B cell (primary cell): ENCODE data around the gene BAG3. TPM values are rescaled to one million over a fixed set of nuclear protein-coding genes. Genes with fewer than 3 reads are reported as not detected.

Experiments used
- ATAC-seq: fragments of 200-7000 bp; cut with Tn5 transposase; one replicate; pipeline ENCODE4 v1.10.0; 2021; ENCODE audit warnings: low read depth, mild to moderate bottlenecking, moderate number of reproducible peaks, moderate library complexity
- CTCF ChIA-PET: fragments of 350-600 bp; sonication (Branson Sonifier 250); formaldehyde crosslinking; loops from one replicate; lab custom pipeline; 2021; ENCODE audit warnings: antibody characterized with exemption, inconsistent platforms; lab: Charles Lee
- POLR2A ChIA-PET: fragments of 350-600 bp; sonication (Branson Sonifier 250); formaldehyde crosslinking; loops from one replicate; lab custom pipeline; 2021; ENCODE audit warnings: antibody characterized with exemption; lab: Charles Lee
- DNase-seq: peaks from one replicate; pipeline ENCODE4 v3.0.0; 2013
- H2AFZ ChIP-seq: 2 replicates; pipeline ENCODE4 v1.6.1; 2012; ENCODE audit warnings: mild to moderate bottlenecking, low read depth, low read length; ENCODE audit not compliant: insufficient read depth, poor library complexity, severe bottlenecking
- H3K27ac ChIP-seq, 2 donors: 1 replicate in 1 of 2; 2 replicates in 1 of 2; pipeline ENCODE4 v1.5.1; 2012 to 2013; ENCODE audit warnings: low read length in 2 of 2, mild to moderate bottlenecking in 2 of 2, moderate library complexity in 1 of 2
- H3K27me3 ChIP-seq, 4 experiments: fragments of 200-600 bp in 1 of 4; sonication (generic) in 1 of 4; replicated peaks in 1 of 4; 1 replicate in 2 of 4; 2 replicates in 2 of 4; pipeline versions ENCODE4 v1.6.1 to v1.7.0; 2013 to 2016; ENCODE audit warnings: low read length in 3 of 4, mild to moderate bottlenecking in 2 of 4, mixed read lengths in 1 of 4, moderate library complexity in 1 of 4; ENCODE audit not compliant: insufficient read depth in 4 of 4, control insufficient read depth in 3 of 4; ENCODE audit errors: control extremely low read depth in 1 of 4
- H3K36me3 ChIP-seq, 2 experiments: replicated peaks in 1 of 2; 1 replicate in 1 of 2; 2 replicates in 1 of 2; pipeline versions ENCODE4 v1.6.1 to v1.7.1; 2013; ENCODE audit warnings: low read length in 1 of 2; ENCODE audit not compliant: insufficient read depth in 2 of 2, control insufficient read depth in 1 of 2; ENCODE audit errors: control extremely low read depth in 1 of 2, extremely low read depth in 1 of 2
- H3K4me1 ChIP-seq, 2 donors: fragments of 200-600 bp in 1 of 2; sonication (generic) in 1 of 2; 1 replicate in 1 of 2; 2 replicates in 1 of 2; pipeline versions ENCODE4 v1.5.1 to v1.6.1; 2013 to 2017; ENCODE audit warnings: low read length in 2 of 2; ENCODE audit not compliant: control insufficient read depth in 2 of 2, insufficient read depth in 2 of 2
- H3K4me2 ChIP-seq: replicated peaks from 2 replicates; pipeline ENCODE3; 2012; ENCODE audit warnings: mild to moderate bottlenecking, low read depth, low read length; ENCODE audit not compliant: poor library complexity, severe bottlenecking
- H3K4me3 ChIP-seq, 5 experiments: fragments of 200-600 bp in 1 of 5; sonication (generic) in 1 of 5; 1 replicate in 3 of 5; 2 replicates in 2 of 5; pipeline versions ENCODE4 v1.5.1 to v1.7.0; 2011 to 2016; ENCODE audit warnings: low read length in 4 of 5, mild to moderate bottlenecking in 4 of 5, low read depth in 2 of 5, control low read depth in 1 of 5, moderate library complexity in 1 of 5; ENCODE audit not compliant: insufficient read depth in 1 of 5; ENCODE audit errors: control extremely low read depth in 1 of 5, extremely low read depth in 1 of 5
- H3K79me2 ChIP-seq: fragments of 200-600 bp; sonication (generic); one replicate; pipeline ENCODE4 v1.6.0; 2016; ENCODE audit warnings: low read length; ENCODE audit not compliant: control insufficient read depth, insufficient read depth
- H3K9ac ChIP-seq: fragments of 200-600 bp; sonication (generic); 2 replicates; pipeline ENCODE4 v1.6.1; 2017; ENCODE audit warnings: mild to moderate bottlenecking, low read length, moderate library complexity
- H3K9me3 ChIP-seq, 3 donors: one replicate each; pipeline versions ENCODE4 v1.6.1 to v1.7.1; 2013; ENCODE audit warnings: low read length in 2 of 3; ENCODE audit not compliant: control insufficient read depth in 2 of 3, insufficient read depth in 1 of 3; ENCODE audit errors: control extremely low read depth in 1 of 3
- H4K20me1 ChIP-seq: 2 replicates; pipeline ENCODE4 v1.6.0; 2012; ENCODE audit warnings: mild to moderate bottlenecking, low read length; ENCODE audit not compliant: insufficient read depth, control insufficient read depth, poor library complexity, severe bottlenecking
- H3K27ac Mint-ChIP-seq: one replicate; pipeline ENCODE4 v1.8.0; 2021; ENCODE audit warnings: mixed read lengths
- H3K27me3 Mint-ChIP-seq: one replicate; pipeline ENCODE4 v1.8.0; 2021; ENCODE audit warnings: mixed read lengths
- H3K4me1 Mint-ChIP-seq: one replicate; pipeline ENCODE4 v1.8.0; 2021; ENCODE audit warnings: mixed read lengths
- H3K4me3 Mint-ChIP-seq: one replicate; pipeline ENCODE4 v1.8.0; 2021; ENCODE audit warnings: mixed read lengths
- H3K9me3 Mint-ChIP-seq: one replicate; pipeline ENCODE4 v1.8.0; 2022; ENCODE audit warnings: mixed read lengths; ENCODE audit not compliant: insufficient read depth
- EZH2 ChIP-seq: IDR thresholded peaks from 2 replicates; pipeline ENCODE4 v1.6.1; 2012; ENCODE audit warnings: borderline replicate concordance, low read depth, mild to moderate bottlenecking, moderate library complexity, low read length; ENCODE audit not compliant: insufficient read depth, poor library complexity, severe bottlenecking
- WGBS: methylation state at CpG from one replicate; pipeline ENCODE4 v1.1.5; 2013; ENCODE audit warnings: missing lambda C conversion rate; ENCODE audit not compliant: insufficient coverage; 5-methylcytosine and 5-hydroxymethylcytosine counted together
- intact Hi-C: fragments of 100-400 bp; cut with micrococcal nuclease; formaldehyde crosslinking; loops from one replicate; pipeline ENCODE4 v1.10.0; 2022
- polyA plus RNA-seq: library from polyadenylated mRNA; depleted of rRNA; stranded (reverse); fragments of >200 nt; gene quantifications from 2 replicates; pipeline ENCODE4 v1.2.3, GENCODE V29; 2012
- total RNA-seq, 2 donors: library from RNA; stranded (reverse); fragments of 120-200 nt in 1 of 2; gene quantifications; 1 replicate in 1 of 2; 2 replicates in 1 of 2; pipeline versions ENCODE4 v1.2.3 to v1.2.4, GENCODE V29; 2013 to 2022
- TF ChIP-seq, protein P1 (sequence below): fragments of 200-600 bp; IDR thresholded peaks from one replicate; pipeline ENCODE4 v1.8.0; 2022; ENCODE audit warnings: antibody characterized with exemption, mild to moderate bottlenecking

Gene BAG3
- total and polyA plus RNA-seq, 2 donors (not counting 1 experiment from before 2014, with no cell fraction given), result 3.9 to 7.4 TPM

DNA sequence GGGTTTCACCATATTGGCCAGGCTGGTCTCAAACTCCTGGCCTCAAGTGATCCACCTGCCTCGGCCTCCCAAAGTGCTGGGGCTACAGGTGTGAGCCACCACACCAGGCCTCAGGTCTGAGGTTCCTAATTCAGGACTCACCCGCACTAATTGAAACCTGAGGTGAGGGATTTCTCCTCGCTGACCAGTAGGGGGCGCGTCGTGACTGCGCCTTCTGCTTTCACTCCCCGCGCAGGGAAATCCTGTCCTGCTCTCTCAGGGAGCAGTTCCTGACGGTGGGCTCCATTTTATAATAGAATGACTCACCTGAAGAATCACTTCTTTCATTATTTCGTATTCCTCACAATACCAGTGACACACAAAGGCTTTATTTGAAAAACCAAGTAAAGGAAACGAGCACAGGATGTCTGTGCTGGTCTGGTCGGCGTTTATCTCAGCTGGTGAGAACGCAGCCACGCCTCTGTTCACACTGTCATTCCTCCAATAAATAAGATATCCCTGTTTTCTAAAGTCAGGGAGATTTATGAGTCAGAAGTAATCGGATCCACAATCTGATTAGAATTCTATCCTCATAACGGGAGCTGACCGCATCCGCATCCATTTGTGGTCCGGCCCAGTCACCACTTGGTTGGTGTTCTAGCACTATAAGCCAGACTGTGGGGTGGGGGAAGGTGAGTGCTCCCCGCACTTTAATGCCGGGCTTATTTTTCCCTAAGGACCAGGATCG, 35.4 kb downstream of the BAG3 start:
- peak overlapping the region; percentile 28 for H3K9ac ChIP-seq
- H3K9me3 ChIP-seq, result no peaks in the 10 kb centered on the region
- Mint-ChIP-seq H3K27ac (peak overlapping the region; percentile 72), H3K27me3 (peaks cover 5% of the 10 kb centered on the region), H3K4me3 (peak overlapping the region; percentile 82), H3K4me1 (peaks cover 32% of the 10 kb centered on the region), H3K9me3 (no peaks in the 10 kb centered on the region)
- 12% methylated on average over 14 of the region's 24 CpGs for whole genome bisulfite sequencing
- H3K79me2 ChIP-seq, result no peaks in the 10 kb centered on the region
- POLR2A ChIA-PET, result interaction anchor here (0.7 to 2.2 kb wide), 6 partner anchors 17 to 663 kb away, joined by 3 to 16 read pairs (median 4); no protein-coding TSS in a partner anchor
- peak; percentile 91 for ATAC-seq
- H3K27me3 ChIP-seq, result no peaks in the 10 kb centered on the region
- H3K36me3 ChIP-seq, result no peaks in the 10 kb centered on the region
- peaks cover 14 to 26% of the 10 kb centered on the region in 2 donors for H3K4me1 ChIP-seq
- CTCF ChIA-PET, result interaction anchor here (0.6 to 8.0 kb wide), 59 partner anchors 9 to 650 kb away, joined by 3 to 153 read pairs (median 5); partner anchors contain the start of genes BAG3, INPP5F and MCMBP
- H3K4me2 ChIP-seq, result peak overlapping the region; percentile 70
- no peaks in the 10 kb centered on the region for H4K20me1 ChIP-seq
- TF ChIP-seq, protein P1, sequence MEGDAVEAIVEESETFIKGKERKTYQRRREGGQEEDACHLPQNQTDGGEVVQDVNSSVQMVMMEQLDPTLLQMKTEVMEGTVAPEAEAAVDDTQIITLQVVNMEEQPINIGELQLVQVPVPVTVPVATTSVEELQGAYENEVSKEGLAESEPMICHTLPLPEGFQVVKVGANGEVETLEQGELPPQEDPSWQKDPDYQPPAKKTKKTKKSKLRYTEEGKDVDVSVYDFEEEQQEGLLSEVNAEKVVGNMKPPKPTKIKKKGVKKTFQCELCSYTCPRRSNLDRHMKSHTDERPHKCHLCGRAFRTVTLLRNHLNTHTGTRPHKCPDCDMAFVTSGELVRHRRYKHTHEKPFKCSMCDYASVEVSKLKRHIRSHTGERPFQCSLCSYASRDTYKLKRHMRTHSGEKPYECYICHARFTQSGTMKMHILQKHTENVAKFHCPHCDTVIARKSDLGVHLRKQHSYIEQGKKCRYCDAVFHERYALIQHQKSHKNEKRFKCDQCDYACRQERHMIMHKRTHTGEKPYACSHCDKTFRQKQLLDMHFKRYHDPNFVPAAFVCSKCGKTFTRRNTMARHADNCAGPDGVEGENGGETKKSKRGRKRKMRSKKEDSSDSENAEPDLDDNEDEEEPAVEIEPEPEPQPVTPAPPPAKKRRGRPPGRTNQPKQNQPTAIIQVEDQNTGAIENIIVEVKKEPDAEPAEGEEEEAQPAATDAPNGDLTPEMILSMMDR, result peak; percentile 95
- TF ChIP-seq EZH2, result no peak
- H2AFZ ChIP-seq, result peak overlapping the region; percentile 68
- H3K4me3 ChIP-seq, result peak overlapping the region in 4 of 5 experiments; percentile 31 to 63 (median 46)
- DNase-seq, result peak; percentile 90
- H3K27ac ChIP-seq, result no peak overlapping the region
- intact Hi-C loops, result loop anchor here (1.0 to 5.0 kb wide), 8 partner anchors 14 to 236 kb away; partner anchors contain the start of genes BAG3 and INPP5F
